Endodermal cell (in vitro differentiated cells): ENCODE data around the gene KIFBP. TPM values are rescaled to one million over a fixed set of nuclear protein-coding genes. Genes with fewer than 3 reads are reported as not detected.

Experiments
- DNase-seq: peaks from one replicate; pipeline ENCODE4 v3.0.0-alpha.2; 2017
- H3K27ac ChIP-seq: 2 replicates; pipeline ENCODE4 v1.5.1; 2013; ENCODE audit warnings: mild to moderate bottlenecking, low read depth, low read length, moderate library complexity
- H3K27me3 ChIP-seq: 2 replicates; pipeline ENCODE4 v1.6.1; 2013; ENCODE audit warnings: mild to moderate bottlenecking, low read length, moderate library complexity; ENCODE audit not compliant: insufficient read depth, control insufficient read depth, poor library complexity, severe bottlenecking
- H3K36me3 ChIP-seq: 2 replicates; pipeline ENCODE4 v1.7.0; 2013; ENCODE audit warnings: mild to moderate bottlenecking, low read length, moderate library complexity; ENCODE audit not compliant: control insufficient read depth, insufficient read depth
- H3K4me1 ChIP-seq: one replicate; pipeline ENCODE4 v1.7.0; 2013; ENCODE audit warnings: low read length; ENCODE audit not compliant: control insufficient read depth, insufficient read depth
- H3K4me3 ChIP-seq: 2 replicates; pipeline ENCODE4 v1.5.1; 2013; ENCODE audit warnings: mild to moderate bottlenecking, low read length, moderate library complexity
- H3K9ac ChIP-seq: 2 replicates; pipeline ENCODE4 v1.6.1; 2013; ENCODE audit warnings: mild to moderate bottlenecking, low read length, moderate library complexity; ENCODE audit not compliant: poor library complexity, severe bottlenecking; ENCODE audit errors: extremely low read depth
- H3K9me3 ChIP-seq: 2 replicates; pipeline ENCODE4 v1.6.1; 2013; ENCODE audit warnings: mild to moderate bottlenecking, low read length, moderate library complexity; ENCODE audit not compliant: control insufficient read depth
- H3K27ac Mint-ChIP-seq: 2 replicates; pipeline ENCODE4 v1.8.0; 2020; ENCODE audit warnings: mixed read lengths
- H3K27me3 Mint-ChIP-seq: 2 replicates; pipeline ENCODE4 v1.8.0; 2021; ENCODE audit warnings: mild to moderate bottlenecking, mixed read lengths; ENCODE audit not compliant: insufficient read depth
- H3K36me3 Mint-ChIP-seq: 2 replicates; pipeline ENCODE4 v1.8.0; 2020; ENCODE audit warnings: low read depth, mixed read lengths
- H3K4me1 Mint-ChIP-seq: 2 replicates; pipeline ENCODE4 v1.8.0; 2020; ENCODE audit warnings: mixed read lengths
- H3K4me3 Mint-ChIP-seq: 2 replicates; pipeline ENCODE4 v1.8.0; 2020; ENCODE audit warnings: mild to moderate bottlenecking, moderate library complexity, mixed read lengths
- H3K9me3 Mint-ChIP-seq: 2 replicates; pipeline ENCODE4 v1.8.0; 2020; ENCODE audit warnings: mild to moderate bottlenecking, mixed read lengths
- CTCF ChIP-seq: fragments of 200-600 bp; sonication (generic); conservative IDR thresholded peaks from 2 replicates; pipeline ENCODE4 v1.5.0; 2021; ENCODE audit warnings: antibody characterized with exemption, mild to moderate bottlenecking
- WGBS, 2 experiments: methylation state at CpG; one replicate each; pipeline versions ENCODE4 v1.1.5 to v1.1.7; 2013; ENCODE audit warnings: missing lambda C conversion rate in 2 of 2, mixed read lengths in 1 of 2; ENCODE audit not compliant: insufficient coverage in 1 of 2, insufficient read length in 1 of 2; 5-methylcytosine and 5-hydroxymethylcytosine counted together
- total RNA-seq, 2 donors: library from RNA; stranded (reverse); fragmentation: NEBNext Ultra II Directional in 1 of 2; extraction: Animal tissue kit (Norgen Biotek cat#: 25700) in 1 of 2; gene quantifications; 2 replicates in 1 of 2; 3 replicates in 1 of 2; pipeline ENCODE4 v1.2.1, GENCODE V29; 2021

Gene KIFBP
- total RNA-seq, 2 donors from 2014 or later = 36.4 to 36.8 TPM

GRCh38 chr10:69049566-69049961, 61.0 kb downstream of the KIFBP start:
- no peak for TF ChIP-seq CTCF
- Histone ChIP-seq H3K4me1 (no peaks in the 10 kb centered on the region), H3K36me3 (no peaks in the 10 kb centered on the region), H3K27me3 (no peaks in the 10 kb centered on the region), H3K9me3 (no peaks in the 10 kb centered on the region), H3K4me3 (no peak overlapping the region), H3K9ac (no peak overlapping the region), H3K27ac (no peak overlapping the region)
- Mint-ChIP-seq H3K9me3 (no peaks in the 10 kb centered on the region), H3K4me1 (no peaks in the 10 kb centered on the region), H3K27me3 (peaks cover 3% of the 10 kb centered on the region), H3K4me3 (no peak overlapping the region), H3K27ac (no peak overlapping the region), H3K36me3 (no peaks in the 10 kb centered on the region)
- WGBS, 2 experiments = 94 to 97% methylated on average over 4 to 6 of the region's 6 CpGs
- no peak for DNase-seq

GRCh38 chr10:69051303-69051702, 62.7 kb downstream of the KIFBP start:
- no peak overlapping the region for H3K4me3 Mint-ChIP-seq

GRCh38 chr10:69051710-69052487, 63.3 kb downstream of the KIFBP start:
- Histone ChIP-seq H3K9ac (no peak overlapping the region), H3K36me3 (no peaks in the 10 kb centered on the region), H3K27me3 (no peaks in the 10 kb centered on the region), H3K4me3 (no peak overlapping the region), H3K9me3 (no peaks in the 10 kb centered on the region), H3K27ac (no peak overlapping the region), H3K4me1 (no peaks in the 10 kb centered on the region)
- H3K4me1 Mint-ChIP-seq = peaks cover 3% of the 10 kb centered on the region
- DNase-seq = no peak
- peaks cover 3% of the 10 kb centered on the region for H3K27me3 Mint-ChIP-seq
- WGBS, 2 experiments = 87 to 88% methylated on average over 9 to 10 of the region's 10 CpGs
- H3K36me3 Mint-ChIP-seq = no peaks in the 10 kb centered on the region
- TF ChIP-seq CTCF = no peak
- no peak overlapping the region for H3K27ac Mint-ChIP-seq
- no peak overlapping the region for H3K4me3 Mint-ChIP-seq
- no peaks in the 10 kb centered on the region for H3K9me3 Mint-ChIP-seq

More at GRCh38 chr10:69051303-69051702, 62.7 kb downstream of the KIFBP start:
- H3K36me3 Mint-ChIP-seq = no peaks in the 10 kb centered on the region
- Histone ChIP-seq H3K27ac (no peak overlapping the region), H3K4me1 (no peaks in the 10 kb centered on the region), H3K4me3 (no peak overlapping the region), H3K9ac (no peak overlapping the region), H3K9me3 (no peaks in the 10 kb centered on the region), H3K36me3 (no peaks in the 10 kb centered on the region), H3K27me3 (no peaks in the 10 kb centered on the region)
- DNase-seq = no peak
- no peak overlapping the region for H3K27ac Mint-ChIP-seq
- no peak for TF ChIP-seq CTCF
- 86 to 90% methylated on average over 3 of the region's 3 CpGs for WGBS, 2 experiments
- no peaks in the 10 kb centered on the region for H3K9me3 Mint-ChIP-seq
- H3K27me3 Mint-ChIP-seq = peaks cover 3% of the 10 kb centered on the region
- H3K4me1 Mint-ChIP-seq = no peaks in the 10 kb centered on the region
